Measurements from ENCODE around the gene CATSPER1.

DNA sequence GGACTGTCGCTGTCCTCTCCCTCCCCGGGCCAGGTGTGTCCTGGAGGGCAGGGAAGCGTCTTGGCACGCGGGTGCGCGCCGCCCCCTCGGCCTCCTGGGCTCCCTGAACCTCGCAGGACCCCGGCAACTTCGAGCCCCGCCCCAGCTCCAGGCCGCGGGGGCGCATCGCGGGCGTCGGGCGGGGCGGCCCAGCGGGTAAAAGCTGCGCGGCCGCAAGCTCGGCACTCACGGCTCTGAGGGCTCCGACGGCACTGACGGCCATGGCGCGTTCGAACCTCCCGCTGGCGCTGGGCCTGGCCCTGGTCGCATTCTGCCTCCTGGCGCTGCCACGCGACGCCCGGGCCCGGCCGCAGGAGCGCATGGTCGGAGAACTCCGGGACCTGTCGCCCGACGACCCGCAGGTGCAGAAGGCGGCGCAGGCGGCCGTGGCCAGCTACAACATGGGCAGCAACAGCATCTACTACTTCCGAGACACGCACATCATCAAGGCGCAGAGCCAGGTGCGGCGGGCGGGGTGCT is 14.4 kb downstream of the CATSPER1 start, which contains the start of gene CST6:
- TF ChIP-seq, protein P1, sequence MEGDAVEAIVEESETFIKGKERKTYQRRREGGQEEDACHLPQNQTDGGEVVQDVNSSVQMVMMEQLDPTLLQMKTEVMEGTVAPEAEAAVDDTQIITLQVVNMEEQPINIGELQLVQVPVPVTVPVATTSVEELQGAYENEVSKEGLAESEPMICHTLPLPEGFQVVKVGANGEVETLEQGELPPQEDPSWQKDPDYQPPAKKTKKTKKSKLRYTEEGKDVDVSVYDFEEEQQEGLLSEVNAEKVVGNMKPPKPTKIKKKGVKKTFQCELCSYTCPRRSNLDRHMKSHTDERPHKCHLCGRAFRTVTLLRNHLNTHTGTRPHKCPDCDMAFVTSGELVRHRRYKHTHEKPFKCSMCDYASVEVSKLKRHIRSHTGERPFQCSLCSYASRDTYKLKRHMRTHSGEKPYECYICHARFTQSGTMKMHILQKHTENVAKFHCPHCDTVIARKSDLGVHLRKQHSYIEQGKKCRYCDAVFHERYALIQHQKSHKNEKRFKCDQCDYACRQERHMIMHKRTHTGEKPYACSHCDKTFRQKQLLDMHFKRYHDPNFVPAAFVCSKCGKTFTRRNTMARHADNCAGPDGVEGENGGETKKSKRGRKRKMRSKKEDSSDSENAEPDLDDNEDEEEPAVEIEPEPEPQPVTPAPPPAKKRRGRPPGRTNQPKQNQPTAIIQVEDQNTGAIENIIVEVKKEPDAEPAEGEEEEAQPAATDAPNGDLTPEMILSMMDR (IDR thresholded peaks at IDR 0.05; ENCODE audit: low read length) = no peak
- no peak for TF ChIP-seq EZH2 (optimal IDR thresholded peaks at IDR 0.05; ENCODE audit: low read depth, low read length)
